SKM-1 (cell line): ENCODE results near the gene CC2D1A.

ENCODE experiments used
- DNase-seq: peaks from one replicate; lab custom pipeline; 2025; ENCODE audit not compliant: unreplicated experiment; lab: John Stamatoyannopoulos, UW

The CC2D1A gene

GRCh38 chr19:13905634-13906520 lies at the start of gene CC2D1A, which contains the start of gene BRME1:
TSS of gene CC2D1A (plus strand) at chr19:13906201. CDS start at chr19:13906442, 241 bp downstream.
TSS of gene BRME1 (minus strand) at chr19:13906117. CDS start at chr19:13904892, 1,225 bp downstream.
- peak; percentile 83 for DNase-seq

GRCh38 chr19:13856497-13856896 lies 49.5 kb upstream of the CC2D1A start:
- DNase-seq: no peak

GRCh38 chr19:13859361-13859880 lies 46.6 kb upstream of the CC2D1A start:
- no peak for DNase-seq

- DNase-seq: no peak
These were observed 45.2 kb upstream of the CC2D1A start for GRCh38 chr19:13860679-13861391.

GRCh38 chr19:13861392-13861713 lies 44.6 kb upstream of the CC2D1A start:
- DNase-seq: no peak

- DNase-seq: peak; percentile 62
These were observed 44.1 kb upstream of the CC2D1A start for GRCh38 chr19:13861714-13862531.

- no peak for DNase-seq
These were observed 41.8 kb upstream of the CC2D1A start for GRCh38 chr19:13864046-13864666.

- no peak for DNase-seq
These were observed 41.1 kb upstream of the CC2D1A start for GRCh38 chr19:13864667-13865570.

- no peak for DNase-seq
These were observed 40.2 kb upstream of the CC2D1A start for GRCh38 chr19:13865571-13866462.

GRCh38 chr19:13866463-13867046 lies 39.4 kb upstream of the CC2D1A start:
- DNase-seq: no peak

- DNase-seq: no peak
These were observed 37.3 kb upstream of the CC2D1A start for GRCh38 chr19:13868663-13869062.

GRCh38 chr19:13869281-13869680 lies 36.7 kb upstream of the CC2D1A start:
- no peak for DNase-seq

- DNase-seq: no peak
These were observed 35.1 kb upstream of the CC2D1A start for GRCh38 chr19:13870873-13871272.

GRCh38 chr19:13872339-13872694 lies 33.7 kb upstream of the CC2D1A start:
- no peak for DNase-seq

GRCh38 chr19:13872695-13873389 lies 33.2 kb upstream of the CC2D1A start:
- no peak for DNase-seq

- no peak for DNase-seq
These were observed 32.0 kb upstream of the CC2D1A start for GRCh38 chr19:13873834-13874515.

- DNase-seq: no peak
These were observed 30.2 kb upstream of the CC2D1A start for GRCh38 chr19:13875824-13876223.
